Medulla oblongata (tissue), 1 donor: Measurements from ENCODE around the gene CCSER1.
"Not testable (repeated sequence)": the region's sequence is repeated elsewhere in the genome, so short reads cannot be mapped to it uniquely, and the experiment has no call there.

Source experiments
- DNase-seq: peaks from one replicate; pipeline ENCODE4 v3.0.0-alpha.2; 2015; ENCODE audit errors: extremely low spot score

The CCSER1 gene

GRCh38 chr4:90299373-90299772 lies 172.2 kb downstream of the CCSER1 start:
- no peak for DNase-seq

DNA sequence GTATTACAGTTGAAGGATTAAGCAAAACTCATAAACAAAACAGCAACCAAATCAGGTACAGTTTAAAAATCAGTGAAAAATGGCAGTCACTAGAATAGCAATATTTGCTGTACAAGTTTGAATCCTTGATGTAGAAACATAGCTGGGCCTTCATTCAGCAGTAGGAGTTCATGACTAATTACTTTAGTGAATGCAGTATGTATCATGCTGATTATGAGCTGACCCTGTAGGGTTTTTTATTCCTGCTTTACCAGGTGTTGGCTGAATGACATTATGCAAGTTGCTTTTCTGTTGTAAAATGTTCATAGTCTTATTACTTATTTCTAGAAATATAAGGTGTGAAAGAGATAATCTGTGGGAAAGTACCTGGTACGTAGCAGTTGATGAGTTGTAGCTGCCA lies 179.6 kb downstream of the CCSER1 start:
- DNase-seq, result no peak

- not testable (repeated sequence) for DNase-seq
These were observed 189.9 kb downstream of the CCSER1 start for GRCh38 chr4:90317140-90317539.

DNA sequence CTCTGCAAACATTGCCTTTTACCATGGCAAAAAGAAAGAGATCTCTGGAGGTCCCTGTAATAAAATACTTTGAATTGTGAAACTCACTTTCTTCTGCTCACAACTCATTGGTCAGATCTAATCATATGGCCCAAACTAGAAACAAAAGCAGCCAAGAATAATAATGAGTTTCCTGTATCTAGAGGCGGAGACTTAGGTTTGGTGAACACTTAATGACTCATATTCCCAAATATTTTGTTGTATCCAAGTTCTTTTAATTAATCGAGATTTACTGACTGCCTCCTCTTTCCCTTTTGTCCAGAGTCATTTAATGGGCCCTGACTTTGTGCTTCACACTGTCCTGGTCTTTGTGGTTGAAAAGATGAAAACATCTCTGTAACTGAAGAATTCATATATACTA lies 190.6 kb downstream of the CCSER1 start:
- DNase-seq, result no peak

GRCh38 chr4:90318193-90318592 lies 191.0 kb downstream of the CCSER1 start:
- DNase-seq, result peak; percentile 5

GRCh38 chr4:90328558-90328957 lies 201.4 kb downstream of the CCSER1 start:
- peak; percentile 31 for DNase-seq

- no peak for DNase-seq
These were observed 203.4 kb downstream of the CCSER1 start for GRCh38 chr4:90330546-90330945.

DNA sequence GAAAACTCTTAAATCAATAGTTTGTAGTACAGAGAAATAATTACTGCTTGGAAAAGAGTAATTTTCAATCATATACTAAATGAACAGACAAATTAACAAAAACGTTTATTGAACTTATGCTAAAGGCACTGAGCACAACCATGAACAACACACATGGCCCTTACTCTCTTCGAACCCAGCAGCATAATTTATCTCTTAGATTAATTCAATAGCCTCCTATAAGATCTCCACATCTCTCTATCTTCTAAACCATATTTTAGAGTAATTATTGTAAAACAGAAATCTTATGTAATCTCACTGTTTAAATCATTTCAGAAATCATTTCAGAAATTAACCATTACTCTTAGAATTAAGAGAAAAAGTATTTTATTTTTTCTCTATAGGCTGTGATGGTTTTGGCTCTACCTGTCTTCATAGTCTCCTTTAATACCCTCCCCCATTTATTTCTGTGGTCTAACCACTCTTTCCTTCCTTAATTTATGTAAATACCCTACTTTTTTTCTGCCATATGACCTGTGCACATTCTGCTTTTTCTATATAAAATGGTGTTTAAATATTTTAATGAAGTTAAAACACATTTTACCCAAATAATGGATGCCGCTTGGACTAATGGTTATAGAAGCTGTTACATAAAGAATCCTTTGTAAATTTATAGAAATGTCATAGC lies 218.5 kb downstream of the CCSER1 start:
- DNase-seq, result no peak

DNA sequence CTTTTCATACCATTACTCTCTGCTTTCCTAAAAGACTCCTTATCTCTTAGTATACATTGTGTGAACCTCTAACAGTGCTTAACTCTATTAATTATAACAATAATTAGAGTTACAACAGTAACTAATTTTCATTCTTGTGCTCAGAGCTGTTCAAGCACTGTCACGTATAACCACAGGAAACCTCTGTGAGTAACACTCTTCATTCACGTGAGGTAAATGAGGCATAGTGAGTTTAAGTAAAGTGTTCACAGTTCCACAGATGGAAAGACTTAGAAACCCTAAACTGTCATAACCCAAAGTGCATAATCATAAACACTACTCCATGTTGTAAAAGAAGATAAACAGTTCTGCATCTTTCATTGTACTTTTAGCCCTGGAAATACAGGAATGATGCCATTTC lies 222.4 kb downstream of the CCSER1 start:
- no peak for DNase-seq

- DNase-seq, result peak; percentile 52
These were observed 230.0 kb downstream of the CCSER1 start for GRCh38 chr4:90357117-90357710.

GRCh38 chr4:90375081-90375480 lies 247.9 kb downstream of the CCSER1 start:
- DNase-seq, result no peak

- no peak for DNase-seq
These were observed 266.0 kb downstream of the CCSER1 start for GRCh38 chr4:90393215-90393614.

- DNase-seq, result no peak
These were observed 276.6 kb downstream of the CCSER1 start for GRCh38 chr4:90403781-90404180.

GRCh38 chr4:90407897-90408296 lies 280.7 kb downstream of the CCSER1 start:
- not testable (repeated sequence) for DNase-seq

- DNase-seq, result not testable (repeated sequence)
These were observed 285.6 kb downstream of the CCSER1 start for GRCh38 chr4:90412786-90413185.

DNA sequence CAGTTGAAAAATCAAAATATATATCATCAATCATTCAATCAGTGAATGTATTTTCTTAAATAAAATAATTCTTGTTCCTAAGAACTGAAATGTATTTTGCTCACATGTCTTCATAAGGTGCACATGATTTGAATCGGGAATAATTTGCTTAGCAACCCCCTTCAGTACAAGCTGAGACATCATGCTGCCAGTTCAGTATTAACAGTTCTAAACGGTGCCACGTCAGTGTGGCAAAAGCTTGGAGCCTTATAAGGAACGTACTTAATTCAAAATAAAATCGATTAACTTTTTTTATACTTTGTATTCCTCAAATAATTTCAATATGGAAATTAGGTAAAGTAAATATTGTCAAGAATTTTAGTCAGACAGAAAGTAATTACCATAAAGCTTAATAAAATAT lies 287.9 kb downstream of the CCSER1 start:
- DNase-seq, result no peak

- DNase-seq, result peak; percentile 37
These were observed 292.0 kb downstream of the CCSER1 start for GRCh38 chr4:90419124-90419711.

- DNase-seq, result no peak
These were observed 294.0 kb downstream of the CCSER1 start for GRCh38 chr4:90421161-90421560.

DNA sequence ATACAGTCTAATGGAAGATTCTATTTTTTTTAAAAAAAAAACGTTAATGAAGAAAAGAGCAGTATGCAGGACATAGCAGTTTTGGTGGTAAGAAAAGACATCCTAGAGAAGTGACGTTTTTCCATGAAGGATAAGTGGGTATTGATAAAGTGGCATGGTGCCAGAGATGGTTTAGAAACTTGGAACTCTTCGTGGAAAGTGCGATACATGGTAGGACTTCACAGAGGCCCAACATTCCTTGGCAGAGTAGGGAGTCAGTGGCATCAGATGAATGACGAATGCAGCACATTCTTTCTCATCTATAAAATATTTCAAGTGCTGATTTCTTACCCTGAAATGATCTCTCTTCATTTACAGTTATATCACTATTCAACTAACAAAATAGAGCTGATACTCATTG lies 298.7 kb downstream of the CCSER1 start:
- DNase-seq, result no peak

- DNase-seq, result no peak
These were observed 311.3 kb downstream of the CCSER1 start for GRCh38 chr4:90438522-90438921.

- DNase-seq, result no peak
These were observed 314.6 kb downstream of the CCSER1 start for GRCh38 chr4:90441770-90442169.

GRCh38 chr4:90442619-90443018 lies 315.4 kb downstream of the CCSER1 start:
- no peak for DNase-seq

GRCh38 chr4:90443231-90443630 lies 316.0 kb downstream of the CCSER1 start:
- no peak for DNase-seq
